ENCODE data around the gene ARHGAP10.

DNA sequence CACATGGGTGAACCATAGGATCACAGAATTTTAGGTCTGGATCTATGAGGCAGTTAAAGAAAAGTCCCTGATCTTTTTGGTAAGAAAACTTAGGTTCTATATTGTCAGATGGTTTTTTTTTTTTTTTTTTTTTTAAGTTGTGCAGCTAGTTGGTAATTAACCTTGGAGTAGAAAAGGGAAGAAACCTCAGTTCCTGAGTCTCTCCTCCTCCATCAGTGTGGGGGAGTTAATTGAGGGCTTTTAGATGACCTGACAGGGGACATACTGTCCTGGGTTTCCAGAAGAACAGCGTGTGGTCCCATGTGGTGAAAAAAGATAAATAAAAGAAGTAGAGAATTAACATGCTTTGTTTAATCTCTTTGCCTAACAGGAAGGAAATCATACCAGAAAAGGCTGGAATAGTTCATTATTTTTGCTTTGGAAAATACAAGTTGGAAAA is 123.7 kb downstream of the ARHGAP10 start:
- TF ChIP-seq POLR2A (IDR thresholded peaks at IDR 0.05; ENCODE audit: low read depth) (no peak), CTCF (IDR thresholded peaks at IDR 0.05) (no peak), EP300 (IDR thresholded peaks at IDR 0.05) (peak; percentile 95), POLR2AphosphoS5 (IDR thresholded peaks at IDR 0.05) (peak; percentile 75 to 85)

Measured in esophagus muscularis mucosa (tissue), 4 donors.